Kidney (tissue), 14 donors: ENCODE measurements around the gene PCDHGA2. TPM values are rescaled to one million over a fixed set of nuclear protein-coding genes. Genes with fewer than 3 reads are reported as not detected.
A peak's percentile ranks its signal among the peaks of the same experiment; 100 is the strongest.
"Not testable (repeated sequence)": the region's sequence is repeated elsewhere in the genome, so short reads cannot be mapped to it uniquely, and the experiment has no call there.

ENCODE experiments used
- DNase-seq, 5 donors: peaks; one replicate each; pipeline ENCODE4 v3.0.0-alpha.2; 2013 to 2020
- FAIRE-seq: peaks from 2 replicates; lab custom pipeline; 2012; peaks lifted over from hg19 to GRCh38; lab: Jason Lieb, UNC
- H3K27ac ChIP-seq, 2 donors: one replicate each; pipeline ENCODE4 v1.7.0; 2013; ENCODE audit warnings: low read depth in 2 of 2, low read length in 2 of 2, inconsistent platforms in 1 of 2
- H3K27me3 ChIP-seq: one replicate; pipeline ENCODE4 v1.7.1; 2013; ENCODE audit warnings: low read length, inconsistent platforms; ENCODE audit not compliant: control insufficient read depth, insufficient read depth
- H3K36me3 ChIP-seq, 3 donors: one replicate each; pipeline versions ENCODE4 v1.7.0 to v1.7.1; 2013; ENCODE audit warnings: low read length in 3 of 3, control low read depth in 1 of 3, inconsistent platforms in 1 of 3; ENCODE audit not compliant: insufficient read depth in 3 of 3, control insufficient read depth in 2 of 3
- H3K4me1 ChIP-seq, 3 donors: one replicate each; pipeline versions ENCODE4 v1.7.0 to v1.7.1; 2013; ENCODE audit warnings: low read length in 3 of 3, inconsistent platforms in 1 of 3, low read depth in 1 of 3; ENCODE audit not compliant: control insufficient read depth in 2 of 3, insufficient read depth in 2 of 3
- H3K4me3 ChIP-seq, 3 donors: one replicate each; pipeline versions ENCODE4 v1.7.0 to v1.8.1; 2013; ENCODE audit warnings: low read length in 3 of 3, control low read depth in 1 of 3, inconsistent platforms in 1 of 3
- H3K9ac ChIP-seq, 3 donors: one replicate each; pipeline versions ENCODE4 v1.7.0 to v1.7.1; 2013; ENCODE audit warnings: low read length in 3 of 3, control low read depth in 1 of 3, inconsistent platforms in 1 of 3
- H3K9me3 ChIP-seq, 3 donors: one replicate each; pipeline versions ENCODE4 v1.7.0 to v1.7.1; 2013; ENCODE audit warnings: low read length in 3 of 3, control low read depth in 1 of 3, inconsistent platforms in 1 of 3; ENCODE audit not compliant: control insufficient read depth in 2 of 3, insufficient read depth in 1 of 3
- CTCF ChIP-seq: IDR thresholded peaks from 3 replicates; pipeline ENCODE4 v1.5.1; 2012; ENCODE audit warnings: mild to moderate bottlenecking, moderate library complexity, borderline replicate concordance; ENCODE audit not compliant: insufficient read depth; ENCODE audit errors: extremely low read depth
- intact Hi-C: fragments of 100-400 bp; cut with DNase I; formaldehyde crosslinking; loops from one replicate; pipeline ENCODE4 v1.11.1; 2022
- polyA plus RNA-seq: library from polyadenylated mRNA; stranded (reverse); fragments of 350-450 nt; fragmentation: Illumina TruSeq; extraction: RNeasy Lipid Tissue Mini Kit (QIAGEN cat#74804); gene quantifications from one replicate; pipeline ENCODE4 v1.2.3, GENCODE V29; 2014; ENCODE audit warnings: low read depth, low replicate concordance; ENCODE audit not compliant: insufficient read depth
- total RNA-seq: library from RNA; stranded (reverse); fragmentation: NEBNext Ultra II Directional; extraction: Animal tissue kit (Norgen Biotek cat#: 25700); gene quantifications from one replicate; pipeline ENCODE4 v1.2.1, GENCODE V29; 2021
- donor health status: control.
- donor health status: control.
- donor health status: control.
- donor health status: control.
- donor health status: control.
- donor health status: DM: yes; HTN: yes; CAD: no.
- donor health status: Normal renal cell carcinoma (clear cell type).

The PCDHGA2 gene
- total and polyA plus RNA-seq, 2 donors from 2014 or later, result 0.73 to 4.7 TPM

- Histone ChIP-seq H3K4me3 (no peak overlapping the region), H3K4me1 (no peaks in the 10 kb centered on the region), H3K9ac (no peak overlapping the region), H3K27ac (no peak overlapping the region), H3K36me3 (no peaks in the 10 kb centered on the region), H3K9me3 (peaks cover 2 to 45% (median 11%) of the 10 kb centered on the region in 3 donors), H3K27me3 (no peaks in the 10 kb centered on the region)
- TF ChIP-seq CTCF, result no peak
- intact Hi-C loops, result no loop called here
- DNase-seq (no peak), FAIRE-seq (no peak)
These were observed 6.8 kb downstream of the PCDHGA2 start for GRCh38 chr5:141345327-141345726.

GRCh38 chr5:141346017-141346416 lies 7.5 kb downstream of the PCDHGA2 start:
- H3K27me3 ChIP-seq, H3K27ac ChIP-seq, FAIRE-seq, H3K4me3 ChIP-seq, H3K9ac ChIP-seq, H3K36me3 ChIP-seq, H3K4me1 ChIP-seq, DNase-seq, intact Hi-C loops: not testable (repeated sequence)
- peaks cover 2 to 50% (median 13%) of the 10 kb centered on the region in 3 donors for H3K9me3 ChIP-seq

GRCh38 chr5:141349917-141350619 lies 11.5 kb downstream of the PCDHGA2 start, which contains the start of gene PCDHGB1:
PCDHGB1 (plus strand) TSS chr5:141350099; CDS start chr5:141350261, 162 bp downstream.
- H3K4me1 ChIP-seq, result no peaks in the 10 kb centered on the region
- FAIRE-seq, result no peak
- peak in 1 of 5 donors; percentile 45 for DNase-seq
- no peaks in the 10 kb centered on the region for H3K36me3 ChIP-seq
- no peak within 1 kb of the TSS for H3K27ac ChIP-seq
- no peaks in the 10 kb centered on the region for H3K27me3 ChIP-seq
- intact Hi-C loops, result no loop called here
- no peak within 1 kb of the TSS for H3K9ac ChIP-seq
- H3K9me3 ChIP-seq, result peaks cover 0 to 40% (median 15%) of the 10 kb centered on the region in 3 donors
- H3K4me3 ChIP-seq, result peak within 1 kb of the TSS in 2 of 3 donors; percentile 10 to 21
- peak; percentile 27 for TF ChIP-seq CTCF

- Histone ChIP-seq H3K27ac (no peak overlapping the region), H3K36me3 (no peaks in the 10 kb centered on the region), H3K4me3 (no peak overlapping the region), H3K9ac (no peak overlapping the region), H3K4me1 (no peaks in the 10 kb centered on the region), H3K27me3 (no peaks in the 10 kb centered on the region), H3K9me3 (peaks cover 2 to 50% (median 20%) of the 10 kb centered on the region in 3 donors)
- no peak for DNase-seq
- intact Hi-C loops, result no loop called here
- TF ChIP-seq CTCF, result no peak
- no peak for FAIRE-seq
These were observed 13.0 kb downstream of the PCDHGA2 start for GRCh38 chr5:141351591-141351990.
